ENCODE data around the gene EDC4.
"Not testable (repeated sequence)": the region's sequence is repeated elsewhere in the genome, so short reads cannot be mapped to it uniquely, and the experiment has no call there.

The EDC4 gene

GRCh38 chr16:67872631-67873434 lies at the start of gene EDC4:
Gene EDC4, plus strand, starts transcription at chr16:67873052. Its CDS starts 210 bp downstream, at chr16:67873262.
- DNase-seq (ENCODE audit: low spot score), result peak; percentile 65

- DNase-seq (ENCODE audit: low spot score), result no peak
Measured at GRCh38 chr16:67825119-67825518, 47.7 kb upstream of the EDC4 start.

GRCh38 chr16:67825906-67826305 lies 46.9 kb upstream of the EDC4 start:
- no peak for DNase-seq (ENCODE audit: low spot score)

- no peak for DNase-seq (ENCODE audit: low spot score)
Measured at GRCh38 chr16:67828651-67829050, 44.2 kb upstream of the EDC4 start.

- DNase-seq (ENCODE audit: low spot score), result no peak
Measured at GRCh38 chr16:67833030-67833414, 39.8 kb upstream of the EDC4 start.

GRCh38 chr16:67833415-67834241 lies 39.2 kb upstream of the EDC4 start:
- peak; percentile 93 for DNase-seq (ENCODE audit: low spot score)

GRCh38 chr16:67834242-67834614 lies 38.6 kb upstream of the EDC4 start:
- no peak for DNase-seq (ENCODE audit: low spot score)

- DNase-seq (ENCODE audit: low spot score), result not testable (repeated sequence)
Measured at GRCh38 chr16:67837190-67837589, 35.7 kb upstream of the EDC4 start.

GRCh38 chr16:67837811-67838210 lies 35.0 kb upstream of the EDC4 start:
- DNase-seq (ENCODE audit: low spot score), result no peak

GRCh38 chr16:67841198-67841815 lies 31.5 kb upstream of the EDC4 start:
- DNase-seq (ENCODE audit: low spot score), result no peak

- DNase-seq (ENCODE audit: low spot score), result peak; percentile 96
Measured at GRCh38 chr16:67841816-67842508, 30.9 kb upstream of the EDC4 start, which contains the start of gene THAP11. Gene THAP11, plus strand, starts transcription at chr16:67842320. Its CDS starts 235 bp downstream, at chr16:67842555.

- peak; percentile 51 for DNase-seq (ENCODE audit: low spot score)
Measured at GRCh38 chr16:67842509-67843342, 30.1 kb upstream of the EDC4 start.

- no peak for DNase-seq (ENCODE audit: low spot score)
Measured at GRCh38 chr16:67843343-67843765, 29.5 kb upstream of the EDC4 start.

GRCh38 chr16:67844497-67844896 lies 28.4 kb upstream of the EDC4 start:
- DNase-seq (ENCODE audit: low spot score), result peak; percentile 41

GRCh38 chr16:67845291-67846062 lies 27.4 kb upstream of the EDC4 start:
- peak; percentile 36 for DNase-seq (ENCODE audit: low spot score)

- DNase-seq (ENCODE audit: low spot score), result no peak
Measured at GRCh38 chr16:67846063-67846319, 26.9 kb upstream of the EDC4 start.

- DNase-seq (ENCODE audit: low spot score), result peak; percentile 94
Measured at GRCh38 chr16:67846320-67847063, 26.4 kb upstream of the EDC4 start, which contains the start of gene NUTF2. Gene NUTF2, plus strand, starts transcription at chr16:67846933. Its CDS starts 18,198 bp downstream, at chr16:67865131.

- no peak for DNase-seq (ENCODE audit: low spot score)
Measured at GRCh38 chr16:67847064-67847861, 25.6 kb upstream of the EDC4 start, which contains the start of gene CENPT. Gene CENPT, minus strand, starts transcription at chr16:67847693. Its CDS starts 13,834 bp downstream, at chr16:67833859.

- no peak for DNase-seq (ENCODE audit: low spot score)
Measured at GRCh38 chr16:67848118-67848517, 24.7 kb upstream of the EDC4 start.

Measured in cerebellar cortex (tissue), 1 donor.